Stimulated activated CD4-positive, alpha-beta T cell treated with anti-CD3 and anti-CD28 coated beads, Interleukin-4, amount 100 ng/mL, for 1 hour (primary cell): ENCODE data around the gene HINT2.

Source experiments
- DNase-seq: peaks from one replicate; pipeline ENCODE4 v3.0.0-alpha.2; 2020

HINT2 gene

GRCh38 chr9:35774907-35775635 is 39.8 kb downstream of the HINT2 start:
- no peak for DNase-seq

- no peak for DNase-seq
Measured at GRCh38 chr9:35771943-35772342, 42.9 kb downstream of the HINT2 start.

GRCh38 chr9:35771534-35771933 is 43.3 kb downstream of the HINT2 start:
- no peak for DNase-seq

DNA sequence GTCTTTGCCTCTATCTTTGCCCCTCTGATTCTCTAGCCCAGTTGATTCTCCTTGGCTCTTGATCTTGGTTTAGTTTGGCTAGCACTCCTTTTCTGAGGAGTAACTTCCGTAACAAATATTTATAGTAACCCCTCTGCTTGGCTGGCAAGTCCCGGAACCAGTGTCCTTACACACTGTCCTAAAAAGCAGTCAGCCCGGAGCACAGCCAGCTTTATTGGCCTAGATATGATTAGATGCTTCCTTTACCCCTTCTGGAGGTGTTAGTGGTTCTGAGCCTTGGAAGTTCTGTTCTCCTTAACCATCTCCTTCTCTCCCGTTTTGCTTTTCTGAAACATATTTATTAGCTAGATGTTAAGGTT is 43.8 kb downstream of the HINT2 start:
- no peak for DNase-seq

DNA sequence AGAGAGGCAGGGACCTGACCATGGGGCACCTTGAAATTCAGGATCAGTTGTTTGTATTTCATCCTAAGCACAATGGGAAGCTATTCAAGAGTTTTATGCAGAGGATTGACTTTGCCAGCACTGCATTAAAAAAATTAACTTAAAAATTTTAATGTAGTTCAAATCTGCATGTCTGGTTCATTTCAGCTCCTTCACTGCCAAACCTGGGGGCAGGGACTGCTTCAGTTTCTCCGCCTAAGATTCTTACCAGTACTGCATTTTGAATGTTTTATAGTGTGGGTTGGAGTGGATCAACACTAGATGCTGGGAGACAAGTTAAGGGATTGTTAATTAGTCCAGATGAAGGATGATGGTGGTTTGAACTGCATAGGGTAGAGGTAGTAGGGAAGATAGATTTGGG is 45.1 kb downstream of the HINT2 start:
- DNase-seq: no peak

DNA sequence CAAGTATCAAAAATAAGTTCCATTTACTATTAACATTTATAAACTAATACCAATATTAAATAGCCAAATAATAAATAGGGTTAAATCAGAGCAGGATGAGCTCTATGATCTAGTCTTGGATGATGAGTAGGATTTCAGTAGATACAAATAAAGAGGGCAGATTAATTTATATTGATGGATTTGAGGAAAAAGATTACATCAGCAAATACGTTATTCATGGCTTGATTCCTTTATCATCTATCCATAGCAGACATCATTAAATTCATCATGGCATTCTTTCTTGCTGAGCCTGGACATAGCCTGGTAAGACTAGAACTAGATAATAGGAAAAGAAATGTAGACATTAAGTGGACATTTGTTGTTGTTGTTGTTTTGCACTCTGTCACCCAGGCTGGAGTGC is 47.4 kb downstream of the HINT2 start:
- DNase-seq: no peak

- no peak for DNase-seq
Measured at GRCh38 chr9:35766997-35767396, 47.8 kb downstream of the HINT2 start.

- no peak for DNase-seq
Measured at GRCh38 chr9:35763803-35764202, 51.0 kb downstream of the HINT2 start.

- DNase-seq: no peak
Measured at GRCh38 chr9:35763181-35763580, 51.7 kb downstream of the HINT2 start.
